Panc1 (cell line): ENCODE measurements around the gene GABARAP. TPM values are rescaled to one million over a fixed set of nuclear protein-coding genes. Genes with fewer than 3 reads are reported as not detected.

Source experiments
- ATAC-seq: fragments of 200-7000 bp; cut with Tn5 transposase; 2 replicates; pipeline ENCODE4 v1.9.1; 2020; ENCODE audit warnings: mild to moderate bottlenecking, moderate library complexity
- BruUV-seq: library from RNA; stranded (reverse); fragments of 400-500 nt; replicated peaks from 2 replicates; lab custom pipeline; 2021; lab: Mats Ljungman, UMichigan
- CTCF ChIA-PET: fragments of 300-600 bp; sonication (Branson Sonifier 250); formaldehyde crosslinking; loops from one replicate; lab custom pipeline; 2022; ENCODE audit warnings: antibody characterized with exemption; lab: Charles Lee
- POLR2A ChIA-PET: fragments of 300-600 bp; sonication (Branson Sonifier 250); formaldehyde crosslinking; loops from one replicate; lab custom pipeline; 2022; ENCODE audit warnings: antibody characterized with exemption; lab: Charles Lee
- DNase-seq: peaks from one replicate; pipeline ENCODE4 v3.0.0-alpha.2; 2010; ENCODE audit warnings: low read depth, low spot score
- H3K27ac ChIP-seq: 2 replicates; pipeline ENCODE4 v1.5.1; 2011; ENCODE audit warnings: mild to moderate bottlenecking, low read length, inconsistent platforms
- H3K27me3 ChIP-seq: fragments of 200-500 bp; sonication (Bioruptor generic); 2 replicates; pipeline ENCODE4 v1.6.0; 2014; ENCODE audit warnings: low read length, inconsistent platforms; ENCODE audit not compliant: control insufficient read depth, insufficient read depth
- H3K36me3 ChIP-seq: fragments of 200-500 bp; sonication (Bioruptor generic); 2 replicates; pipeline ENCODE4 v1.5.1; 2014; ENCODE audit warnings: inconsistent platforms, mild to moderate bottlenecking, low read length, moderate library complexity; ENCODE audit not compliant: control insufficient read depth, insufficient read depth
- H3K4me1 ChIP-seq: 2 replicates; pipeline ENCODE4 v1.5.1; 2011; ENCODE audit warnings: inconsistent platforms, mild to moderate bottlenecking, low read length, moderate library complexity; ENCODE audit not compliant: control insufficient read depth, insufficient read depth
- H3K4me3 ChIP-seq, 2 experiments: 2 replicates each; pipeline ENCODE4 v1.5.1; 2011 to 2012; ENCODE audit warnings: low read depth in 2 of 2, low read length in 2 of 2, mild to moderate bottlenecking in 2 of 2, inconsistent platforms in 1 of 2, moderate library complexity in 1 of 2
- H3K9me3 ChIP-seq: fragments of 200-500 bp; sonication (Bioruptor generic); 2 replicates; pipeline ENCODE4 v1.5.1; 2014; ENCODE audit warnings: low read depth, mild to moderate bottlenecking, inconsistent platforms, low read length, moderate library complexity; ENCODE audit not compliant: control insufficient read depth, insufficient read depth
- POLR2AphosphoS5 ChIP-seq: IDR thresholded peaks from 2 replicates; pipeline ENCODE4 v1.6.1; 2012; ENCODE audit warnings: mild to moderate bottlenecking, low read depth, low read length, moderate library complexity
- SIN3A ChIP-seq: IDR thresholded peaks from 2 replicates; pipeline ENCODE4 v1.6.1; 2012; ENCODE audit warnings: low read depth, mild to moderate bottlenecking, low read length, moderate library complexity, borderline replicate concordance; ENCODE audit not compliant: insufficient read depth
- TCF7L2 ChIP-seq: IDR thresholded peaks from 2 replicates; pipeline ENCODE4 v1.6.1; 2011; ENCODE audit warnings: mild to moderate bottlenecking, low read depth, low read length, inconsistent platforms
- in situ Hi-C: cut with HindIII; loops from 2 replicates; pipeline ENCODE4 v1.10.0; 2016; ENCODE audit warnings: low sequenced_read_pairs, low pct_unique_long_range_greater_than_20kb
- intact Hi-C: fragments of 100-400 bp; cut with micrococcal nuclease; formaldehyde crosslinking; loops from one replicate; pipeline ENCODE4 v1.10.0; 2022; ENCODE audit not compliant: unreplicated experiment
- total RNA-seq: library from RNA; stranded (reverse); gene quantifications from one replicate; pipeline ENCODE4 v1.2.1, GENCODE V29; 2021; ENCODE audit not compliant: unreplicated experiment
- TF ChIP-seq, protein P1 (sequence below): fragments of 450-650 bp; IDR thresholded peaks from 2 replicates; pipeline ENCODE4 v1.5.1; 2017; ENCODE audit warnings: mild to moderate bottlenecking
- TF ChIP-seq, protein P2 (sequence below), 2 experiments: IDR thresholded peaks; 2 replicates each; pipeline ENCODE4 v1.6.1; 2011 to 2012; ENCODE audit warnings: low read depth in 2 of 2, control low read depth in 1 of 2, low read length in 1 of 2, mild to moderate bottlenecking in 1 of 2, moderate library complexity in 1 of 2; ENCODE audit not compliant: insufficient read depth in 1 of 2

Gene GABARAP
- total RNA-seq, 1 experiment from 2014 or later = 289 TPM

DNA sequence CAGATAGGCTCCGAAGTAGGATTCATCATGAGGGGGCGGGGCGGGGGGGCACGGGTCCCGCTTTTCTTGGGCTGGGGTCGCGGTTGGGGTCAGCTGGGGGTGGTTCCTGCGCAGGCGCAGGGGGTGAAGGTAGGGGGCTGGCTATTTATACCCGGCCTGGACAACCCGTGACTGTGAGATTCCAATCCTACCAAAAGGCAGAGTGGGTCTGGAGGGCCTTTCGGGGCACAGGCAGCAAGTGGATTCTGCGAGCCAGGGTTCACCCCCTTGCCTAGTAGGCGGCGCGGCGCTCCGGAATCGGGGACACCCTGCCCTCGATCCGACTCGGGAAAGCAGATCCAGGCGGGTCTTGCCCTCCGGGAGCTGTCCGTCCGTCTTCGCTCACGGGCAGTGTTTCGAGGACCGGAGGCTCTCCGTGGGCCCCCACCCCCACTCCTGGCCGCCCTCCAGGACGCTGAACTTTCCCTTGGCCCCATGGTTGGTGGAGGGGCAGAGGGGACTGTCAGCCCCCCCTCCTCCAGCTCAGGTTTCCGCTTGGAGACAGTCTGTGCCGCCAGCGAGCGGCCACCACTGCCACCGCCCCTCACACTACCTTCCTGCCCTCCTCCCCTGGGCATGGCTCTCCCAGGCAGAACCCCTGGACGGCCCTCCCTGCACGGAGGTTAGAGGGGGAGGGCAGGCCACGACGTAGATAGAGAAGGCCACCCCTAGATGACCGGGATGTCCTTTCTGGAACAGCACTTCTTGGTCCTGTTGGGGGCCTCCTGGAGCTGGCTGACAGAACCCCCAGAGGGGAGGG lies 39.9 kb upstream of the GABARAP start:
- intact Hi-C loops = loop anchor here (2.0 kb wide), 1 partner anchor 15 kb away; no protein-coding TSS in a partner anchor
- POLR2A ChIA-PET = interaction anchor here (0.5 to 0.7 kb wide), 2 partner anchors 10 to 250 kb away, joined by 4 to 5 read pairs; no protein-coding TSS in a partner anchor
- DNase-seq (no peak), ATAC-seq (no peak)
- Histone ChIP-seq H3K27me3 (no peaks in the 10 kb centered on the region), H3K4me3 (peak overlapping the region; percentile 46 to 64), H3K27ac (no peak overlapping the region), H3K9me3 (no peaks in the 10 kb centered on the region), H3K4me1 (no peaks in the 10 kb centered on the region), H3K36me3 (no peaks in the 10 kb centered on the region)
- BruUV-seq = no TSS peak
- TF ChIP-seq SIN3A (no peak), POLR2AphosphoS5 (no peak), TCF7L2 (no peak)
- TF ChIP-seq, protein P1, sequence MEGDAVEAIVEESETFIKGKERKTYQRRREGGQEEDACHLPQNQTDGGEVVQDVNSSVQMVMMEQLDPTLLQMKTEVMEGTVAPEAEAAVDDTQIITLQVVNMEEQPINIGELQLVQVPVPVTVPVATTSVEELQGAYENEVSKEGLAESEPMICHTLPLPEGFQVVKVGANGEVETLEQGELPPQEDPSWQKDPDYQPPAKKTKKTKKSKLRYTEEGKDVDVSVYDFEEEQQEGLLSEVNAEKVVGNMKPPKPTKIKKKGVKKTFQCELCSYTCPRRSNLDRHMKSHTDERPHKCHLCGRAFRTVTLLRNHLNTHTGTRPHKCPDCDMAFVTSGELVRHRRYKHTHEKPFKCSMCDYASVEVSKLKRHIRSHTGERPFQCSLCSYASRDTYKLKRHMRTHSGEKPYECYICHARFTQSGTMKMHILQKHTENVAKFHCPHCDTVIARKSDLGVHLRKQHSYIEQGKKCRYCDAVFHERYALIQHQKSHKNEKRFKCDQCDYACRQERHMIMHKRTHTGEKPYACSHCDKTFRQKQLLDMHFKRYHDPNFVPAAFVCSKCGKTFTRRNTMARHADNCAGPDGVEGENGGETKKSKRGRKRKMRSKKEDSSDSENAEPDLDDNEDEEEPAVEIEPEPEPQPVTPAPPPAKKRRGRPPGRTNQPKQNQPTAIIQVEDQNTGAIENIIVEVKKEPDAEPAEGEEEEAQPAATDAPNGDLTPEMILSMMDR = no peak
- TF ChIP-seq, protein P2, sequence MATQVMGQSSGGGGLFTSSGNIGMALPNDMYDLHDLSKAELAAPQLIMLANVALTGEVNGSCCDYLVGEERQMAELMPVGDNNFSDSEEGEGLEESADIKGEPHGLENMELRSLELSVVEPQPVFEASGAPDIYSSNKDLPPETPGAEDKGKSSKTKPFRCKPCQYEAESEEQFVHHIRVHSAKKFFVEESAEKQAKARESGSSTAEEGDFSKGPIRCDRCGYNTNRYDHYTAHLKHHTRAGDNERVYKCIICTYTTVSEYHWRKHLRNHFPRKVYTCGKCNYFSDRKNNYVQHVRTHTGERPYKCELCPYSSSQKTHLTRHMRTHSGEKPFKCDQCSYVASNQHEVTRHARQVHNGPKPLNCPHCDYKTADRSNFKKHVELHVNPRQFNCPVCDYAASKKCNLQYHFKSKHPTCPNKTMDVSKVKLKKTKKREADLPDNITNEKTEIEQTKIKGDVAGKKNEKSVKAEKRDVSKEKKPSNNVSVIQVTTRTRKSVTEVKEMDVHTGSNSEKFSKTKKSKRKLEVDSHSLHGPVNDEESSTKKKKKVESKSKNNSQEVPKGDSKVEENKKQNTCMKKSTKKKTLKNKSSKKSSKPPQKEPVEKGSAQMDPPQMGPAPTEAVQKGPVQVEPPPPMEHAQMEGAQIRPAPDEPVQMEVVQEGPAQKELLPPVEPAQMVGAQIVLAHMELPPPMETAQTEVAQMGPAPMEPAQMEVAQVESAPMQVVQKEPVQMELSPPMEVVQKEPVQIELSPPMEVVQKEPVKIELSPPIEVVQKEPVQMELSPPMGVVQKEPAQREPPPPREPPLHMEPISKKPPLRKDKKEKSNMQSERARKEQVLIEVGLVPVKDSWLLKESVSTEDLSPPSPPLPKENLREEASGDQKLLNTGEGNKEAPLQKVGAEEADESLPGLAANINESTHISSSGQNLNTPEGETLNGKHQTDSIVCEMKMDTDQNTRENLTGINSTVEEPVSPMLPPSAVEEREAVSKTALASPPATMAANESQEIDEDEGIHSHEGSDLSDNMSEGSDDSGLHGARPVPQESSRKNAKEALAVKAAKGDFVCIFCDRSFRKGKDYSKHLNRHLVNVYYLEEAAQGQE (IDR thresholded peaks at IDR 0.05; ENCODE audit: insufficient read depth in 1 of 2, low read depth in 2 of 2, low read length in 1 of 2) = no peak
- CTCF ChIA-PET = interaction anchor here (1.8 kb wide), 1 partner anchor 31 kb away, joined by 13 read pairs; no protein-coding TSS in a partner anchor
- in situ Hi-C loops = no loop called here

DNA sequence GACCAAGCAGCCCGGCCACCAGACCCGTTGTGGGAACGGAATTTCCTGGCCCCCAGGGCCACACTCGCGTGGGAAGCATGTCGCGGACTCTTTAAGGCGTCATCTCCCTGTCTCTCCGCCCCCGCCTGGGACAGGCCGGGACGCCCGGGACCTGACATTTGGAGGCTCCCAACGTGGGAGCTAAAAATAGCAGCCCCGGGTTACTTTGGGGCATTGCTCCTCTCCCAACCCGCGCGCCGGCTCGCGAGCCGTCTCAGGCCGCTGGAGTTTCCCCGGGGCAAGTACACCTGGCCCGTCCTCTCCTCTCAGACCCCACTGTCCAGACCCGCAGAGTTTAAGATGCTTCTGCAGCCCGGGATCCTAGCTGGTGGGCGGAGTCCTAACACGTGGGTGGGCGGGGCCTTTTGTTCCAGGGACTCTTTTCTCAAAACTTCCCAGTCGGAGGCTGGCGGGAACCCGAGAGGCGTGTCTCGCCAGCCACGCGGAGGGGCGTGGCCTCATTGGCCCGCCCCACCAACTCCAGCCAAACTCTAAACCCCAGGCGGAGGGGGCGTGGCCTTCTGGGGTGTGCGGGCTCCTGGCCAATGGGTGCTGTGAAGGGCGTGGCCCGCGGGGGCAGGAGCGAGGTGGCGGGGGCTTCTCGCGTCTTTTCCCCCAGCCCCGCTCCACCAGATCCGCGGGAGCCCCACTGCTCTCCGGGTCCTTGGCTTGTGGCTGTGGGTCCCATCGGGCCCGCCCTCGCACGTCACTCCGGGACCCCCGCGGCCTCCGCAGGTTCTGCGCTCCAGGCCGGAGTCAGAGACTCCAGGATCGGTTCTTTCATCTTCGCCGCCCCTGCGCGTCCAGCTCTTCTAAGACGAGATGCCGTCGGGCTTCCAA lies 39.1 kb upstream of the GABARAP start, which contains the start of gene SLC2A4:
TSS of gene SLC2A4 (plus strand) at position 645 of the 879 bp plus-strand sequence. CDS start at position 862, 217 bp downstream.
- ATAC-seq (peak; percentile 79), DNase-seq (peak; percentile 89)
- in situ Hi-C loops = no loop called here
- Histone ChIP-seq H3K27ac (peak within 1 kb of the TSS; percentile 63; the same call in 1 of the 2 replicates), H3K4me1 (no peaks in the 10 kb centered on the region), H3K36me3 (no peaks in the 10 kb centered on the region), H3K27me3 (no peaks in the 10 kb centered on the region), H3K4me3 (peak within 1 kb of the TSS; percentile 46 to 64), H3K9me3 (no peaks in the 10 kb centered on the region)
- TF ChIP-seq TCF7L2 (peak; percentile 80; the same call in 1 of the 2 replicates), SIN3A (0 out of 2 replicates have a peak, but pooled peaks have one; percentile 50)
- TF ChIP-seq, protein P1 = no peak
- CTCF ChIA-PET = interaction anchor here (0.7 to 1.8 kb wide), 3 partner anchors 15 to 90 kb away, joined by 4 to 13 read pairs (median 11); no protein-coding TSS in a partner anchor
- no TSS peak for BruUV-seq
- POLR2A ChIA-PET = interaction anchor here (1.0 kb wide), 1 partner anchor 32 kb away, joined by 3 read pairs; no protein-coding TSS in a partner anchor
- intact Hi-C loops = loop anchor here (2.0 kb wide), 1 partner anchor 15 kb away; no protein-coding TSS in a partner anchor
